ENCODE measurements around the gene DPP10.

Gene DPP10

DNA sequence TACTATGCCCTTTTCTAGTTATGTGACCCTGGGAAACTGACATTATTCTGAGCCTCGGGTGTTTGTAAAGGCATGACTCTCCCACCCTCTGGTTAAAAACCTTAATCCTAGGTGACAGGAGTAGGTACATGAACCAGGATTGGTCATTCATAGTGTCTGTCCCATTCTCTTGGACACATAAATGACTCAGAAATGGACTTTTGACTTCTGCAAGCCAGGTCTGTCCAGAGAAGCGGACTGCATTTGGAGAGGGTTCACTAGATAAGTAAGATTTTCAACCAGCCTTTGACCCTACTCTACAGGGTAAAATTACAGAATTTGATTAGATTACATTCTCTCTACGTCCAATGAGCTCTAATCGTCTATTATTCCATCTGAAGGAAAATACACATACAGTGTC lies 285.9 kb downstream of the DPP10 start:
- no peak overlapping the region for H3K27ac ChIP-seq (ENCODE audit: extremely low read depth, low read depth, low read length)
- no peak overlapping the region for H3K4me3 ChIP-seq (ENCODE audit: low read depth, low read length)
- CTCF ChIA-PET, result no interaction called here
- no peaks in the 10 kb centered on the region for H3K9me3 ChIP-seq (ENCODE audit: control insufficient read depth, insufficient read depth, low read depth, low read length)
- POLR2A ChIA-PET, result no interaction called here
- H3K36me3 ChIP-seq (ENCODE audit: control insufficient read depth in 2 of 2, insufficient read depth in 1 of 2, low read length in 2 of 2), result no peaks in the 10 kb centered on the region
- TF ChIP-seq, protein P1, sequence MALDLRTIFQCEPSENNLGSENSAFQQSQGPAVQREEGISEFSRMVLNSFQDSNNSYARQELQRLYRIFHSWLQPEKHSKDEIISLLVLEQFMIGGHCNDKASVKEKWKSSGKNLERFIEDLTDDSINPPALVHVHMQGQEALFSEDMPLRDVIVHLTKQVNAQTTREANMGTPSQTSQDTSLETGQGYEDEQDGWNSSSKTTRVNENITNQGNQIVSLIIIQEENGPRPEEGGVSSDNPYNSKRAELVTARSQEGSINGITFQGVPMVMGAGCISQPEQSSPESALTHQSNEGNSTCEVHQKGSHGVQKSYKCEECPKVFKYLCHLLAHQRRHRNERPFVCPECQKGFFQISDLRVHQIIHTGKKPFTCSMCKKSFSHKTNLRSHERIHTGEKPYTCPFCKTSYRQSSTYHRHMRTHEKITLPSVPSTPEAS (tag by site-specific recombination; IDR thresholded peaks at IDR 0.05), result no peak
- TF ChIP-seq ZNF677 (tag by site-specific recombination; IDR thresholded peaks at IDR 0.05), result no peak
- TF ChIP-seq ZBTB48 (tag by site-specific recombination; IDR thresholded peaks at IDR 0.05), result no peak
- TF ChIP-seq GLIS1 (tag by site-specific recombination; IDR thresholded peaks at IDR 0.05), result no peak
- TF ChIP-seq ZNF211 (tag by site-specific recombination; IDR thresholded peaks at IDR 0.05; ENCODE audit: low read depth), result no peak
- TF ChIP-seq SALL2 (tag by site-specific recombination; IDR thresholded peaks at IDR 0.05; ENCODE audit: borderline replicate concordance), result no peak
- no peak for TF ChIP-seq GFI1B (tag by site-specific recombination; IDR thresholded peaks at IDR 0.05)
- no peak for TF ChIP-seq ZNF521 (tag by site-specific recombination; IDR thresholded peaks at IDR 0.05)
- TF ChIP-seq ZFP3 (tag by site-specific recombination; IDR thresholded peaks at IDR 0.05; ENCODE audit: low read depth), result no peak
- TF ChIP-seq, protein P2, sequence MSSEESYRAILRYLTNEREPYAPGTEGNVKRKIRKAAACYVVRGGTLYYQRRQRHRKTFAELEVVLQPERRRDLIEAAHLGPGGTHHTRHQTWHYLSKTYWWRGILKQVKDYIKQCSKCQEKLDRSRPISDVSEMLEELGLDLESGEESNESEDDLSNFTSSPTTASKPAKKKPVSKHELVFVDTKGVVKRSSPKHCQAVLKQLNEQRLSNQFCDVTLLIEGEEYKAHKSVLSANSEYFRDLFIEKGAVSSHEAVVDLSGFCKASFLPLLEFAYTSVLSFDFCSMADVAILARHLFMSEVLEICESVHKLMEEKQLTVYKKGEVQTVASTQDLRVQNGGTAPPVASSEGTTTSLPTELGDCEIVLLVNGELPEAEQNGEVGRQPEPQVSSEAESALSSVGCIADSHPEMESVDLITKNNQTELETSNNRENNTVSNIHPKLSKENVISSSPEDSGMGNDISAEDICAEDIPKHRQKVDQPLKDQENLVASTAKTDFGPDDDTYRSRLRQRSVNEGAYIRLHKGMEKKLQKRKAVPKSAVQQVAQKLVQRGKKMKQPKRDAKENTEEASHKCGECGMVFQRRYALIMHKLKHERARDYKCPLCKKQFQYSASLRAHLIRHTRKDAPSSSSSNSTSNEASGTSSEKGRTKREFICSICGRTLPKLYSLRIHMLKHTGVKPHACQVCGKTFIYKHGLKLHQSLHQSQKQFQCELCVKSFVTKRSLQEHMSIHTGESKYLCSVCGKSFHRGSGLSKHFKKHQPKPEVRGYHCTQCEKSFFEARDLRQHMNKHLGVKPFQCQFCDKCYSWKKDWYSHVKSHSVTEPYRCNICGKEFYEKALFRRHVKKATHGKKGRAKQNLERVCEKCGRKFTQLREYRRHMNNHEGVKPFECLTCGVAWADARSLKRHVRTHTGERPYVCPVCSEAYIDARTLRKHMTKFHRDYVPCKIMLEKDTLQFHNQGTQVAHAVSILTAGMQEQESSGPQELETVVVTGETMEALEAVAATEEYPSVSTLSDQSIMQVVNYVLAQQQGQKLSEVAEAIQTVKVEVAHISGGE (tag by site-specific recombination; conservative IDR thresholded peaks at IDR 0.05; ENCODE audit: low read depth), result no peak
- no peak for TF ChIP-seq ZBTB21 (tag by site-specific recombination; IDR thresholded peaks at IDR 0.05)
- TF ChIP-seq ZNF341 (tag by site-specific recombination; IDR thresholded peaks at IDR 0.05; ENCODE audit: low read depth), result no peak
- H3K4me1 ChIP-seq (ENCODE audit: control insufficient read depth, insufficient read depth, low read length), result no peaks in the 10 kb centered on the region

DNA sequence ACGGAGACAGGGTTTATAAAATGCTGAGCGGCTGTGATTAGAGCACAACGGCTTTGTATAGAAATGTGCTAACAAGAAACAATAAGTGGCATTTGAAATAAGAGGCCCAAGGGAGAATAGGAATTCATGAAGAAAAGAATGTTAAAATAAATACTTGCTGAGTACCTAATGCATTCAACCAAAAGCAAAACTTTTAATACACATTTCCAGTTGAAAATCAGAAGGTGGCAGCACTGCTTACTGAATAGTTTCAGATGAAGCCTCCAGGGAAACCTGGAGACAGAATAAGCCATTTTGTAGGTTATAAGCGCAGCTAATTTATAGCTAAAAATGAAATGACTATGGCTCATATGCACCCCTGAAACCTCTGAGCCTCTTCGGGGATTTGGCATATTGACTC lies 286.6 kb downstream of the DPP10 start:
- Histone ChIP-seq H3K27ac (ENCODE audit: extremely low read depth, low read depth, low read length) (no peak overlapping the region), H3K9me3 (ENCODE audit: control insufficient read depth, insufficient read depth, low read depth, low read length) (no peaks in the 10 kb centered on the region), H3K36me3 (ENCODE audit: control insufficient read depth in 2 of 2, insufficient read depth in 1 of 2, low read length in 2 of 2) (no peaks in the 10 kb centered on the region), H3K4me1 (ENCODE audit: control insufficient read depth, insufficient read depth, low read length) (no peaks in the 10 kb centered on the region), H3K4me3 (ENCODE audit: low read depth, low read length) (no peak overlapping the region)
- no peak for TF ChIP-seq ZNF596 (tag by site-specific recombination; IDR thresholded peaks at IDR 0.05)
- no peak for TF ChIP-seq ZNF600 (tag by site-specific recombination; IDR thresholded peaks at IDR 0.05)
- no peak for TF ChIP-seq SP2 (tag by site-specific recombination; IDR thresholded peaks at IDR 0.05)
- no peak for TF ChIP-seq GLIS1 (tag by site-specific recombination; IDR thresholded peaks at IDR 0.05)
- TF ChIP-seq ZNF184 (tag by site-specific recombination; IDR thresholded peaks at IDR 0.05), result no peak
- no peak for TF ChIP-seq SETDB1 (IDR thresholded peaks at IDR 0.05; ENCODE audit: insufficient read length, low read length)
- ChIA-PET POLR2A (no interaction called here), CTCF (no interaction called here)

DNA sequence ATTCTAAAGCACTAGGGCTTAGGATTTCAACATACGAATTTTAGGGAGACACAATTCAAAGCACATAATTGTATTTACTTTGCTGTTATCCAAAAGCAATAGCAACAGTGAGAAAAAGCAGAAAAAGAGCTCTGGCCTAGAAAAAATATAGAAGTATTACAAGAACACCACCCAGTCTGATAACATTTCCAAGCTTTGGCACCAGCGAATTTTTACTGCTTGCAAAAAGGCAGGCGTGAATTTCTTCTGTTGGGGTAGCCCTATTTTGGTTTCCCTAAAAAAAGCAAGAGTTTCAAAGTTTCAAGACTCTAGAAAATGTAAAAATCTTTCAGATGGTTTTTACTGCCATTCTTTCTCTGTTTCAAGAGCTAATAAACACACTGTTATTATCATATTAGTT lies 292.7 kb downstream of the DPP10 start:
- no peaks in the 10 kb centered on the region for H3K36me3 ChIP-seq (ENCODE audit: control insufficient read depth in 2 of 2, insufficient read depth in 1 of 2, low read length in 2 of 2)
- ChIA-PET CTCF (no interaction called here), POLR2A (no interaction called here)
- H3K4me3 ChIP-seq (ENCODE audit: low read depth, low read length), result no peak overlapping the region
- H3K27ac ChIP-seq (ENCODE audit: extremely low read depth, low read depth, low read length), result no peak overlapping the region
- no peaks in the 10 kb centered on the region for H3K4me1 ChIP-seq (ENCODE audit: control insufficient read depth, insufficient read depth, low read length)
- H3K9me3 ChIP-seq (ENCODE audit: control insufficient read depth, insufficient read depth, low read depth, low read length), result no peaks in the 10 kb centered on the region
- TF ChIP-seq ZNF221 (tag by site-specific recombination; IDR thresholded peaks at IDR 0.05; ENCODE audit: borderline replicate concordance) (no peak), ZNF354C (tag by site-specific recombination; IDR thresholded peaks at IDR 0.05; ENCODE audit: borderline replicate concordance, low read depth) (no peak), SCRT1 (tag by site-specific recombination; IDR thresholded peaks at IDR 0.05; ENCODE audit: borderline replicate concordance) (no peak), ZXDB (tag by site-specific recombination; IDR thresholded peaks at IDR 0.05) (no peak), ZNF596 (tag by site-specific recombination; IDR thresholded peaks at IDR 0.05) (no peak), ZNF514 (tag by site-specific recombination; IDR thresholded peaks at IDR 0.05) (no peak), ZNF549 (tag by site-specific recombination; IDR thresholded peaks at IDR 0.05) (no peak)
- TF ChIP-seq, protein P3, sequence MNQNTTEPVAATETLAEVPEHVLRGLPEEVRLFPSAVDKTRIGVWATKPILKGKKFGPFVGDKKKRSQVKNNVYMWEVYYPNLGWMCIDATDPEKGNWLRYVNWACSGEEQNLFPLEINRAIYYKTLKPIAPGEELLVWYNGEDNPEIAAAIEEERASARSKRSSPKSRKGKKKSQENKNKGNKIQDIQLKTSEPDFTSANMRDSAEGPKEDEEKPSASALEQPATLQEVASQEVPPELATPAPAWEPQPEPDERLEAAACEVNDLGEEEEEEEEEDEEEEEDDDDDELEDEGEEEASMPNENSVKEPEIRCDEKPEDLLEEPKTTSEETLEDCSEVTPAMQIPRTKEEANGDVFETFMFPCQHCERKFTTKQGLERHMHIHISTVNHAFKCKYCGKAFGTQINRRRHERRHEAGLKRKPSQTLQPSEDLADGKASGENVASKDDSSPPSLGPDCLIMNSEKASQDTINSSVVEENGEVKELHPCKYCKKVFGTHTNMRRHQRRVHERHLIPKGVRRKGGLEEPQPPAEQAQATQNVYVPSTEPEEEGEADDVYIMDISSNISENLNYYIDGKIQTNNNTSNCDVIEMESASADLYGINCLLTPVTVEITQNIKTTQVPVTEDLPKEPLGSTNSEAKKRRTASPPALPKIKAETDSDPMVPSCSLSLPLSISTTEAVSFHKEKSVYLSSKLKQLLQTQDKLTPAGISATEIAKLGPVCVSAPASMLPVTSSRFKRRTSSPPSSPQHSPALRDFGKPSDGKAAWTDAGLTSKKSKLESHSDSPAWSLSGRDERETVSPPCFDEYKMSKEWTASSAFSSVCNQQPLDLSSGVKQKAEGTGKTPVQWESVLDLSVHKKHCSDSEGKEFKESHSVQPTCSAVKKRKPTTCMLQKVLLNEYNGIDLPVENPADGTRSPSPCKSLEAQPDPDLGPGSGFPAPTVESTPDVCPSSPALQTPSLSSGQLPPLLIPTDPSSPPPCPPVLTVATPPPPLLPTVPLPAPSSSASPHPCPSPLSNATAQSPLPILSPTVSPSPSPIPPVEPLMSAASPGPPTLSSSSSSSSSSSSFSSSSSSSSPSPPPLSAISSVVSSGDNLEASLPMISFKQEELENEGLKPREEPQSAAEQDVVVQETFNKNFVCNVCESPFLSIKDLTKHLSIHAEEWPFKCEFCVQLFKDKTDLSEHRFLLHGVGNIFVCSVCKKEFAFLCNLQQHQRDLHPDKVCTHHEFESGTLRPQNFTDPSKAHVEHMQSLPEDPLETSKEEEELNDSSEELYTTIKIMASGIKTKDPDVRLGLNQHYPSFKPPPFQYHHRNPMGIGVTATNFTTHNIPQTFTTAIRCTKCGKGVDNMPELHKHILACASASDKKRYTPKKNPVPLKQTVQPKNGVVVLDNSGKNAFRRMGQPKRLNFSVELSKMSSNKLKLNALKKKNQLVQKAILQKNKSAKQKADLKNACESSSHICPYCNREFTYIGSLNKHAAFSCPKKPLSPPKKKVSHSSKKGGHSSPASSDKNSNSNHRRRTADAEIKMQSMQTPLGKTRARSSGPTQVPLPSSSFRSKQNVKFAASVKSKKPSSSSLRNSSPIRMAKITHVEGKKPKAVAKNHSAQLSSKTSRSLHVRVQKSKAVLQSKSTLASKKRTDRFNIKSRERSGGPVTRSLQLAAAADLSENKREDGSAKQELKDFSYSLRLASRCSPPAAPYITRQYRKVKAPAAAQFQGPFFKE (tag by site-specific recombination; IDR thresholded peaks at IDR 0.05; ENCODE audit: borderline replicate concordance), result no peak
